GM19351 (cell line): ENCODE results near the gene INSIG1.

ENCODE experiments used
- ATAC-seq: cut with Tn5 transposase; IDR thresholded peaks from one replicate; pipeline ENCODE4 v1.9.1; 2021; ENCODE audit warnings: mild to moderate bottlenecking, moderate library complexity; ENCODE audit not compliant: unreplicated experiment

INSIG1 gene

GRCh38 chr7:155297517-155298287 lies at the start of gene INSIG1:
Gene INSIG1, plus strand, starts transcription at chr7:155297878. Its CDS starts 408 bp downstream, at chr7:155298286.
- peak; percentile 56 for ATAC-seq

DNA sequence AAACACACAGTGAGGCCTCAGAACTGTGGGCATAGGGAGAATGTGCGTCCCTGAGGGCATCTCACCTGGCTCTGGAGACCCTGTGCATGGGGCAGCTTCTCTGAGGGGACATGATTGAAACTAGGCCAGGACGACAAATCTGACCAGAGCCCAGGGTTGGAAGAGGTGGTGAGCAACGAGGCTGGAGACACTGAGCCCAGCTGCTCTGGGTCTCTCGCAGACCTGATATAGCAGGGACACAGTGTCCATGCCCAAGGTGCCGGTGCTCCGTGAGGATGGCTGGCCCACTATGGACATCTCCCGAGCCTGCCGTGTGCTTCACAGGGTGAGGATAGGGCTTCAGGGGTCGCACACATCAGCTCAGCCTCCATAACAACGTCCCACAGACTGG lies 49.3 kb upstream of the INSIG1 start:
- ATAC-seq, result no peak

DNA sequence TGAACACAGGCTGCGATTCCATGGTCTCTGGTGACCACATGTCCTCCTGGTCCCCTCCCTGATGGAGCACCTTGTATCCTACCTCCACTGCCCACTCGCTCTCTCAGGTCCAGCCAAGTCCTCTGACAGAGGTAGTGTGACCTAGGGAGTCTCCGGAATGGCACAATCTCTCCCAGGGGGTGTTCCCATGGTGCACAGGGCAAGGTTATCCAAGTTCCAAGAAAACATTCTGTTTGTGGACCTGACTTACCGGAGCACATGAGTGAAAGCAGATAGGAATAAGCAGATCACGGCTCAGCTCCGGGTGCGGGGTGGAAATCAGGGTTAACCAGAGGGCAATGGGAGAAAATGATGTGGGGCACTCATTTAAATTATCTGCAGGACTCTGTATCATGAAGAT lies 45.8 kb upstream of the INSIG1 start:
- ATAC-seq, result no peak

DNA sequence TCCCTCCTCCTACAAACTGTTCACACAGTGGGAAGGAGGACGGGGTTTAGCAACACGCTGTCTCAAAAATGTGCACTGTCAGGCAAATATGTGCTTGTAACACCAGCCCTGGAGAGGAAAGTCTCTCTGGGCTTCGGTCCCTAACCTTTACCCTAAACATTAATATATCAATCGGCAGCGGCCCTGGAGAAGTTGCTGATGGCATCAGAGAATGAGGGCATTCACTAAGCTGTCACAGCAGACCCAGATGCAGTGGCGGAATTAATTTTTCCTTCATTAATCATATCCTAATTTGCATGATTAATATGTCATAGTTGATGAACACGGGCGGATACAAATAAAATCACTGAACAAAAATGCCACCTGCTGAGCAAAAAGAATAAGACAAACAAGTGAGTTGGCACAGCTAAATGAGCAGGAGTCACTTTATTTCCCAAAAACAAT lies 45.2 kb upstream of the INSIG1 start:
- no peak for ATAC-seq

DNA sequence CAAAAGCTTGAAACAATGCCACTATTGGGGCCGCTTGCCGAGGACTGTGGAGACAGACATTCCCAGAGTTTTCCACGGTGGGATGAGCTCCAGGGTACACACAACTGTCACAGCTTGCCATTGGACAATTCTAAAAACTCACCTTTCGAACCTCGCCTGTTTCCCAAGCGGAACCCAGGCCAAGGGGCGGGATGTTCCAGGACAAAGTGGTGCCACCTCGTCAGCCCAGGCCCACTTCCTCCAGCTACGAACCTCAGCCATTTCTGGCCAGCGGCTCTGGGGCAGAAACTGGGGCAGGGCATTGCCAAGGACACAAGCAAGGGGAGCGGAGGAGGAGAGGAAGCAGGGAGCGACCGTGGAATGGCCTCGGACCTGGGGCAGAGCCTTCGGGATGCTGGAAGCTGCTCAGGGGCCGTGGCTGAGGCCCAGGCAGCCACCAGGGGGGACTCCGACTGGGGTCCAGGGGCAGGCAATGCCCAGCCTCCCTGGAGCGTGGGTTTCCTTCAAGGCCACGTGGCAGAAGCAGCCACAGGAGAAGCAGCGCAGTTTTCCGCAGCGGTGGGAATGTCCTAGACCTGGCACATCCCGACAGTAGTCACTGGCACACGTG lies 44.7 kb upstream of the INSIG1 start:
- ATAC-seq, result no peak

DNA sequence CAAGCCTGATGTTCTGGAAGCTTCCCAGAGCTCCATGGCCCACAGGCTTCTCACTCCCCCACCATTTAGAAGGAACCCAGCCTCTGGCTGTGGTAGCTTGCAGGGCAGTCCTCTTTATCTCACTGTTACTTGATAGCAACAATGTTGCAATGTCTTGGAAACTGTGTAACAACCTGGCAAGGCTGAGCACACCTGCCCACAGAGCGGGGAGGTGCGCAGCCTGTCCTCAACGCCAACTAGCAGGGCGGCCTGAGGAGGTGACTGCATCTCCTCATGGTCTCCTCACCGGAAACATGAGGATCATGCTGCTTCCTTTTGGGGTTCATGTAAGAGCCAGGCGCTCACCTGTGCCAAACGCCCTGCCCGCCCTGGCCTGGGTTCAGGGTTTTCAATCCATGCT lies 43.7 kb upstream of the INSIG1 start:
- ATAC-seq, result no peak

DNA sequence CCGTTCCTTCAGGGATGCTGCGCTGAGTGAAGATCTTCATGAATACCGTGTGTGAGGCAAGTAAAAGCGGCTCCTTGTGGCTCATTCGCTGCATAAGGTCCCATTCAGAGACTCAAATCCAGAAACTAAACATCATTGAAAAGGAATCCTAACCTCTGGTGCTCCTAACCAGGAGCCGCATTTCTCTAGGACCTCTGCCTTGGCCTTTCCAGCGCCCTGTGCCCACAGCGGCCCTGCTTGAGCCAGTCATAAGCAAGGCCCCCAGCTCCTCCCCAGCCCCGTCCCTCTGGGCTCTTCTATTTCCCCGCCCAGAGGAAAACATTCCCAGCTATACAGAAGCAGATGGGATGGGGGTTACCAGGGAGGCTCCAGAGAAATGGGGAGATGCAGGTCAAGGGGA lies 42.6 kb upstream of the INSIG1 start:
- ATAC-seq, result no peak

- no peak for ATAC-seq
Observed at GRCh38 chr7:155255621-155256020, 42.1 kb upstream of the INSIG1 start.

- ATAC-seq, result no peak
Observed at GRCh38 chr7:155256081-155256760, 41.5 kb upstream of the INSIG1 start.

- no peak for ATAC-seq
Observed at GRCh38 chr7:155256761-155257481, 40.8 kb upstream of the INSIG1 start.

DNA sequence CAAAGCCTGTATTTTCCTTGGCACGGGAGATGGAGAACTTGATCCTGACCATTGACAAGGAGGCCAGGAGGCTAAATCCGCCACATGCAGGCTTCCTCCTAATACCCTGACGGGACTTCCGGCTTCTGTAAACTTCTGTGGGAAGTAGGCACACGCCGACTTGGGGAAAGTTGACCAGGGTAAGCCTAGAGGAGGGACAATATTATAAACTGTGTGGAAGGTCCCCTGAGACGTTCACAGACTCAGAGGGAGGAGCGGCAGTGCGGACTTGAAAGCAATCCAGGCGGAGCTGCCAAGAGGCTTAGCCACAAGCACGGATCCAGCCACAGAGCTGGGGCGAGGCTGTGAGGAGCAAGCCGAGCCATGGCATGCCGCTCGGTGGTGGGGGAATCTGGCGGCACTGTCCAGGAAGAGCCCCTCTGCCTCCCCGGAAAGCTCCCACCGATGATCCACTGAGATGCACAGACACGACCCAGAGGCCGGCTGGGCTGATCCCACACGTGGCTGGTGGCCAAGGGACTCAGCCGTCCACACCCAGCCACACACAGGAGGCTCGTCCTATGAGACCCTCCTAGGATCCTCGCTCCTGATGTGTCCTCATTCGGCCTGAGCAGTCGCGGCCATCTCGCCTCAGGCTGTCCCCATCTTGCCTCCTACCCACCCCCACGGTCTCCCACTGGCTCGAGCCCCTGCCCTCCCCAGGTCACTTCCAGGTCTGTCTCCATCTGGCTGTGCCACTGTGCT lies 40.0 kb upstream of the INSIG1 start:
- no peak for ATAC-seq

DNA sequence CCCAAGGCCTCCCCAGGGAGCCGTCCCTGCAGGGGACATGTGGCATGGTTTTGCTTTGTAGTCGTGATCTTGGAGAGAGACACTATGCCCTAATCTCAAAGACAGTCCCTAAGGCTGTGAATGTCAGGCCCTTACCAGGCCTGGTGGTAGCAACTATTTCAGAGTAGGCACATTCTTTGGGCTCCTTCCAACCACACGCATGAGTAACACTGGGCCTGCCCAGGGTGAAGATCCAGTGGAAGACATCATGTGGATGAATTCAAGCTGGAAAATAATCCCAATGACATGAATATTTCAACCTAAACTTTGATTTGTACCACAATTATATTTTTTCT lies 39.5 kb upstream of the INSIG1 start:
- no peak for ATAC-seq

GRCh38 chr7:155259866-155260497 lies 37.7 kb upstream of the INSIG1 start:
- ATAC-seq, result no peak

DNA sequence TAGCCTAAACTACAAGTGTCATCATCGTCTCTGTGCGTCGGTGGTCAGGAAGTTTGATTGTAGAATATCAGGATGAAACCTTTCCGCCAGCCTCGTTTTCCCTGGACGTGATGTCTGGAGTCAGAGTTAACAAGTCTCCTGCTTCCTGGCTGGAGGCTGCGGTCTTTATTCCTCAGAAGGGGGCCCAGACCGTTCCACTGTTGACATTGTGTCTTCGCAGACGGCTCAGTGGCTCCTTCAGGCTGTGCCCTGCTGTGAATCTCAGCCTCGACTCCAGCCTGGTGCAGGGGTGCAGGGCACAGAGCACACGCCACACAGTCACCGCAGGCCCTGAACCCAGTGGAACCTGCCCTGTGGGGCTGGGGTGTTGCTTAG lies 37.2 kb upstream of the INSIG1 start:
- ATAC-seq, result no peak

GRCh38 chr7:155261031-155261985 lies 36.4 kb upstream of the INSIG1 start:
- no peak for ATAC-seq

DNA sequence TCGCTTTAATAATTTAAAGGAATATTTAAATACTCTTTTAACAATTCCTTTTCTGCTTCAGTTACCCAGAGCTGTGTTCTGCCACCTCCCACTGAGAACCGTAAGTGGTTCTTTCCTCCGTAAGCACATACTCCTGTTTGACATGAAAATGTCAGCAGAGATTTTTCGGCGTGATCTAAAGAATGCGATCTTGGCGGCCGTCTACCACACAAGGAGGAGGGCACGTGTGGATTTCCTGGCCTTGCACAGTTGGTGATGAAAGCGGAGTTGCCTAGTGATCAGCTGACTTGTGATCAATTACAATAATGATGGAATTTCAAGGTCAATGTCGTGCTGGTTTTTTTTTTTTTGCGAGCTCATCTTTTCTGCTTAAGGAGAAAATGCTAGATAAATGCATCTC lies 35.6 kb upstream of the INSIG1 start:
- no peak for ATAC-seq

DNA sequence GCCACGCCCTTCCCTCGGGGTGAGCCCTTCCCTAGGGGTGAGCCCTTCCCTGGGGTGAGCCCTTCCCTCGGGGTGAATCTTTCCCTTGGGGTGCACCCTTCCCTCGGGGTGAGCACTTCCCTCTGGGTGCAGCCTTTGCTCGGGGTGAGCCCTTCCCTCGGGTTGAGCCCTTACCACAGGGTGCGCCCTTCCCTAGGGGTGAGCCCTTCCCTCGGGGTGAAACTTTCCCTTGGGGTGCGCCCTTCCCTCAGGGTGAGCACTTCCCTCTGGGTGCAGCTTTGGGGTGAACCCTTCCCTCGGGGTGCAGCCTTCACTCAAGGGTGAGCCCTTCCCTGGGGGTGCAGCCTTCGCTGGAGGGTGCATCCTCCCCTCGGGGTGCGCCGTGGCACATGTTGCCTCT lies 34.6 kb upstream of the INSIG1 start:
- ATAC-seq, result no peak

GRCh38 chr7:155263581-155264143 lies 34.0 kb upstream of the INSIG1 start:
- ATAC-seq, result no peak

GRCh38 chr7:155265144-155265543 lies 32.5 kb upstream of the INSIG1 start:
- ATAC-seq, result no peak
